ENCODE results near the gene JPT2.

JPT2 gene

DNA sequence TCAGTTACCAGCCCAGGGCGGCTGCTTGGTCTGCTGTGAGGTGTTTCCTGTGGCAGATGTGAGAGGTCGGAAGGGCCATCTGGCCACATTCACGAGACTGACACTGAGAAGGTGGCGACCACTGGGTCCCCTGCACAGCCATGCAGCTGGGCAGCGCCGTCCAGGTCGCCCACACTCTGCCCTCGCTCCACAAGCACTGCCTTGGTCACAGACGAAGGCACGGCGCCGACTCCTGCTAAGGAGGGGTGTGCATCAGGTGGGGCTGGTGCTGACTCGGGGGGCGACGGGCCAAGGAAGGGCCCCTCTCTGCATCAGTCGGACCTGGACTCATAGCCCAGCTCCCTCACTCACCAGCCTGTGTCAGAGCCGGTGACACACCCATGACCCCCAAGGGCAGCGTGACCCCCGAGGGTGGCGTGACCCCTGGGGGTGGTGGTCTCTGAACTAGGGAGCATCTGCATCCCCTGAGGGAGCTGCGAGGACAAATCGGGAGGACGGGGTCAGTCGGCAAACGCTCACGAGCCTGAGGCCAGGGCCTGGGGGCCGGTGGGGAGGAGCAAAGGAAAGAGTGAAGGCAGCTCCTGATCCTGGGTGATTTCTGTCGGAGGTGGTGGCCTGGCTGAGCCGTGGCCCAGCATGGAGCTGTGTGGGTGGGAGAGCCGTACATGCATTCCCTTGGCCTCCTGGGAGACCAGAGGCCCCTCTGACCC is 62.9 kb downstream of the JPT2 start:
- DNase-seq, result no peak

DNA sequence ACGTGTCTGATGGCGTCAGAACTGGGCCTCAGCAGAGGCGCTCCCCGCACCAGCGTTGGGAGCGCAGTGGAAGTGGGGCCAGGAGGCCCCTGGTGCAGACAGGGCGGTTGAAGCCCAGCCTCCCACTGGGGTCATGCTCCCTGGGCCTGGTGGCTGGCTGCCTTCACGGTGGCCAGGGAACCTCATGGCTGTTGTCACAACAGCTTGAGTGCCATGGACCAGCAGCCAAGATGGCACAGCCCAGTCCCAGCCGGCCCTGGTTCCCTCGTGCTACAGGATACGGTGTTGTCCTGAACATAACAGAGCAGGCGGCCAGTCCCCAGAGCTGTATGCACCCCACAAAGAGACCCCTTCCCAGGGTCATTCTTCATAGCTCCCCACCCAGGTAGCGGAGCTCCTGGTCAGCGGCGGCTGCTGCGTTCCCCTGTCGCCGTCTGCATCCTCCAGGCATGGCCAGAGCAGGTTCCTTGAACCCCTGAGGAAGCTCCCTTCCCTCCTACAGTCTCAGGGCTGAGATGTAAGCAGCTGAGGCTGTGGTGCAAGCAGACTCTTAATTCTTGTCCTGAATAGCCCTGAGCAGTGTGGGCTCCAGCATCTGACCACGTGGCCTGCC is 63.6 kb downstream of the JPT2 start:
- no peak for DNase-seq

DNA sequence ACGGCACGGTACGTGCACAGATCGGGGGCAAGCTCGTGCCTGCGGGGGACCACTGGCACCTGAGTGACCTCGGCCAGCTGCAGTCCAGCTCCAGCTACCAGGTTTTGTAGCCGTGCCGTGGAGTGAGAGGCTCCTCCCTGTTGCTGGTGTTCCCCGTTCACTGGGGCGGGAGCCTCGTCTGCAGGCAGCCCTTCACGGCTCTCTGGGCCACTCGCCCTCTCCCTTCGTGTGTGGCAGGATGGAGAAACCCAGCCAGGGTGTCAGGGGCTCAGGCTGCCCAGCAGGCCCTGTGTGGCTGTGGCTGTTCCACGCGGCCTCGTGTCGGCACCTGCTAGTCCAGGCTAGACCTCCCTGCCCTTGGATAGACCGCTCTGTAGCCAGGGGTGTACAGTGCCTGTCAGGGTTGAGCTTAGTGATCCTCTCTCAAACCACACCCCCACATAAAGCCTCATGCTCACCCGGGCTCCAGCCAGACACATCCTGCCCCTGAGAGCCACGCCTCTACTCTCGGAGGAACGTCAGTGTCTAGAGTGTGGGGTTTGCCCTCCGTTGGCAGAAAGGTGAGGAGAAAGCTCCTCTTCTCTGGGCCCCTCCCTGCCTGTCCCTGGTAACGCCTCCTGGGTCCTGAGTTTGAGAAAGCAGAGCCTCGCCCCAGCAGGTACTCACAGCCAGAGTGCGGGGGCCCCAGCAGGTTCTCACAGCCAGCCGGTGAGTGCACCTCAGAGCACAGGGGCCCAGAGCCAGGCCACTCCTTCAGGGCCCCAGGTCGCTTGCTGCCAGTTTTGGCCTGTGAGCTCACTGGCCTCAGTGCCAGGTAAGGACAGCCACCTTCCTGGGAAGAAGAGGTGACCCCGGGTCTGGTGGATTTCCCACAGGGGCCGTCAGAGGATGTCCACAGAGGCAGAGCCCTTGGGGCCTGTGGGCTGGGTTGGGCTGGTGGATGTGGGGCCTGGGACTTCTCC is 65.6 kb downstream of the JPT2 start:
- DNase-seq, result no peak

DNA sequence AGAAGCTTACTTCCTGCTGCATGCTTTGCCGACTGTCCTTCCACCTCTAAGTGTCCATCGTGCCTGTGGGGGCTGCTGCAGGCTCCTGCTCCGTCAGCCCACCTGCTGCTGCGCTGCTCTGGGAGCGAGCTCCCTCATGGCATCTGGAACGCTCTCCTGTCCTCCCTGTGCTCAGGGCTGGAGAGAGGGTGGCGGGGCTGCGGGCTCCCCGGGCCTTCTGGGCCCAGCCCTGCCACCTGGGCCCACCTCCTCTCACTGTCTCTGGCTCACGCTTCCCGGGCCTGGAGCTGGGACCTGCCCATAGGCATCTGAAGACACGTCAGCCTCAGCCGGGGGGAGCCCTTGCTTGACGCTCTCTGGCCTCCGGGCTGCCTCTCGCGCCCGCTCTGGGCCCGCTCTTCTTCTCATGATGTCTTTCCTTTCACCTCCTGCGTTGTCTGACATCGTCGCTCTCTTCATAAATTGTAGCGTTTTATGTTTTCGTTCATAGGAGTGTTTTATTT is 66.3 kb downstream of the JPT2 start:
- no peak for DNase-seq

DNA sequence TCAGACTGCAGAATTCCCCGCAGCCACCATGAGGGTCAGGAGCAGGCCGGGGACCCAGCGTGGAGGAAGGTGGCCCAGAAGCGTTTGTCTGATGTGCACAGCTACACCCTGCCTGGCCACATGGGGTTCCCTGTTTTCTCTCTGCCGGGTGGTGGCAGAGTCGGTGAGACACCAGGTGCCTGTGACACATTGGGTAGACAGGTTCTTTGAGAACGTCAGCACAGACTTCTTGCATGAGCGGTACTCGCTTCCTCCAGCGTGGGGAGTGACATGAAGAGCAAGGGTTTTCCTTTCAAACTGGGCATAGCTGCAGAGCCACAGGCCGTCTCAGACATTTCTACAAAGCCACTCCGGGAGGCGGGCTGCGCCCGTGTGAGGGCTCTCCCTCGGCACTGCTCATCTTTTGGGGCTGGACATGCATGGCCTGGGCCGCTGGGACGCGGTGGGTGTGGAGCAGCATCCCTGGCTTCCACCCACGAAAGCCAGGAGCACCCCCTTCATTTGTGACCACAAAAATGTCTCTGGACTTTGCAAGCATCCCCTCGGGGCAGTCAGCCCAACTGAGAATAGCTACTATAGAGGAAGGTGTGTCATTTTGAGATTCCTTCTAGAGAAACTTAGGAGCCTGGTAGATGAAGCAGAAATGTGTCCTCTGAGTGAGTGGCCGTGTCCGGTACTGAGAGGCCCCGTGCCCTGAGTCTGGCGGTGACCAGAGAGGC is 67.3 kb downstream of the JPT2 start:
- no peak for DNase-seq

DNA sequence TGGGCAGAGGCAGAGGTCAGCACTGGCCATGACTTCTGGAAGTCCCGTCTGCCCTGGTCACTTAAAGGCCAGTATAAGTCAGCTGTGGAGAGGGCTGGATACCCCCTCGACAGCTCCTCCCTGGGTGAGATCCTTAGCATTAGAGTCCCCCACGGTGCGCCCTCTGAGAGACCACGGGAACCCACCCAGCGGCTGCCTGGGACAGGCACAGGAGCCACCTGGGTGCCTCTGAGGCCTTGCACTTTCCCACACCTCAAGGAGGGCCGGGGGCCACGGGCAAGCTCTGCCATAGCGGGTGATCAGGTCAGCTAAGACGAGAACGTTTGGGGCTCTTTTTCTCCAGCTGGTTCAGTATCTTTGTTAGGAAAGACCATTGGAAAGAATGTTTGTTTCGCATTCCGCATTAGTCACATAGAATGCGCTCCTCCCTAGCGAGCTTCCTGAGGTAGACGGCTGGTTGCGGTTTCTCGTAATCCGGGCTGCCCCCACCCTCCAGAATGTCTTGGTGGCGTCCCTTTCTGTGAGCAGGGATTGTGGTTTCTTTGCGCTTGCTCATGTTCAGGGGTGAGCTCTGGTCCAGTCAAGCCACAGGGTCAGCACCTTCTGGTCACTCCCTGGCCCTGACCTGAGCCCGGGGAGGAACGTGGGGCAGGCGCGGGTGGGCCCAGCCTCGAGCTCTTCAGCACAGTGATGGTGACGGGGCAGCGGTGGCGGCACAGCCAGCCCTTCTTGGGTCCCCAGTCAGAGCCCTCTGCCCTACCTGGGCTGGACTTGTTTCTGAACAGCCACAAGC is 68.0 kb downstream of the JPT2 start:
- DNase-seq, result no peak

DNA sequence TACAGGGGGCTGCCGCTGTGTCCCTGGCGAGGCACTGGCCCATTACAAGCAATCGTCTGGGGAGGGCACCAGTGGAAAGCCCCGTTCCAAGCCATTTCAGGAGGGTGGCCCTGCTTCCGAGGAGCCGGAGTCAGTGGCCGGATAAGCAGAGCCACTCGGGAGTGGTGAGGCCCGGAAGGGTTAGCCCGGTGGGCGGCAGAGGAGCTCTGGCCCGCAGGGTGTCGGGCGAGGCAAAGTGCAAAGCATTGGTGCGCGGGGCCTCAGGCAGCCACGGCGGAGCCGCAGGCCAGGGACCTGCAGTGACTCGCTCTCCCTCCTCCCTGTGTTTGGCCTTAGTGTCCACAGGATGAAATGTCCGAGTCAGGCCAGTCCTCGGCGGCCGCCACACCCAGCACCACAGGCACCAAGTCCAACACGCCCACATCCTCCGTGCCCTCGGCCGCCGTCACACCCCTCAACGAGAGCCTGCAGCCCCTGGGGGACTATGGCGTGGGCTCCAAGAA is 68.7 kb downstream of the JPT2 start:
- no peak for DNase-seq

DNA sequence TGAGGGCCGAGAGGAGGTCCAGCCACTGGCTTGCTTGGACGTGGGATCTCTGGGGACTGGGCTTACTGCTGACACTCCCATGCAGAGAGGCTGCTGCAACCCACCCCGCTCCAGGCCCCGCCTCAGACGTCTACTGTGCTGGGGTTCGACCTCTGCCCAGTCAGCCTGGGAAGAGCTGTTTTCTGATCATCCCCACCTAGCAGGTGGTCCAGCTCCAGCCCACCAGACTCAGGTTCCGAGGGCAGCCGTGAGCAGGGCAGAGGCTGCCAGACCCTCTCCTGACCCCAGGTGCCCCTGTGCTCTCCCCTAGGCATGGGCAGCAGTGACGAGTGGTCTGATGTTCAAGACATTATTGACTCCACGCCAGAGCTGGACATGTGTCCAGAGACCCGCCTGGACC is 69.9 kb downstream of the JPT2 start:
- DNase-seq, result no peak

DNA sequence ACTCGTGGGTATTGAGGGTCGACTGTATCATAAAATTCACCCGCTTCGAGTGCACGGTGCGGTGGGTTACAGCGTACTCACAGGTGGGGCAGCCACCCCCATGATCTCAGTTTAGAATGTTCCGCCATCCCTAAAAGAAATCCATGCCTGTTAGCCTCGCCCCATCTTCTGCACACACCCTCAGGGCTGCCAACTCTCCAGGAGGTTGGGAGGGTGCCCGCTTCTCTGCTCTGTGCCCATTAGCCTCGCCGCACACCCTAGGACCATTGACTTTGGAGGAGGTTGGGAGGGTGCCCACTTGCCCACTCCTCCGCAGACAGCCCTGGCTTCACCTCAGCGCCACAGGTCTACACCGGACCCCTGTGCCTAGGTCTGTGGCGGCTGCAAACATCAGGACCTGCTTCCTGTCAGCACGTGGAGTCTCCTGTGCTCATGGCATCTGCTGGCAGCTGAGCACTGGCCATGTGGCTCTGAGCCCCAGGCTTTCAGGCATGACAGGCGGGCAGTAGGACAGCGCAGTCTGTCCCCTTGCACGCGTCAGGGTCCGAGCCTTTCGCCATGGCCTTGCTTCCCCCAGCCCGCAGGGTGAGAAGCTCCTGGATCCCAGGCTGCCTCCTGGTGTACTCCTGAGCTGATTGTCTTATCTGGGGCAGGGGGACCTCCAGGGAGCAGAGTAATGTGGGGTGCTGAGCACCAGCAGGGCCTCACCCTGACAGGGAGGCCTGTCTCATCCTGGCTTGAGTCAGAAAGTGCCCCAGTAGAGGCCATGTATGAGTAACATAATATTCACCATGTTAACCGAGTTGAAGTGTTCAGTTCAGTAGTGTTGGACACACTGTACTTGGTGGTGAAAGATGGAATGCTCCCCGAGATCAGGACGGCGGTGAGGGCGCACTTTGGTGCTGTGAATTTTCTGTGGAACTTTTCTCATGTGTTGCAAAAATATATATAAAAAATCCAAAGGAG is 71.4 kb downstream of the JPT2 start:
- no peak for DNase-seq
